ENCODE results near the gene PLEKHG4.

PLEKHG4 gene

GRCh38 chr16:67265834-67266233, 13.5 kb upstream of the PLEKHG4 start:
- no peak for DNase-seq

DNA sequence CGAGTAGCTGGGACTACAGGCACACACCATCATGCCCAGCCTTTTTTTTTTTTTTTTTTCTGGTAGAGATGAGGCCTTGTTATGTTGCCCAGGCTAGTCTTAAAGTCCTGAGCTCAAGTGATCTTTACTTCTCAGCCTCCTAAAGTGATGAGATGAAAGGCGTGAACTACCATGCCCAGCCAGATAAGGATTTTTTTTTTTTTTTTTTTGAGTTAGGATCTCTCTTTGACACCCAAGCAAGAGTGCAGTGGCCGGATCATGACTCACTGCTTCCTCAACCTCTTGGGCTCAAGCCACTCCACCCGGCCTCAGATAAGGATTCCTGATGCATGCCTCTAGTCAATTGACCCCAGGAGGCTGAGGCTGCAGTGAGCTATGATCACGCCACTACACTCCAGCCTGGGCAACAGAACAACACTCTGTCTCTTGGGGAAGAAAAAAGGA, 11.2 kb upstream of the PLEKHG4 start:
- DNase-seq = no peak

- DNase-seq = no peak
These were observed 9.6 kb upstream of the PLEKHG4 start for GRCh38 chr16:67269766-67270165.

- DNase-seq = no peak
These were observed 8.4 kb upstream of the PLEKHG4 start for GRCh38 chr16:67270931-67271338.

DNA sequence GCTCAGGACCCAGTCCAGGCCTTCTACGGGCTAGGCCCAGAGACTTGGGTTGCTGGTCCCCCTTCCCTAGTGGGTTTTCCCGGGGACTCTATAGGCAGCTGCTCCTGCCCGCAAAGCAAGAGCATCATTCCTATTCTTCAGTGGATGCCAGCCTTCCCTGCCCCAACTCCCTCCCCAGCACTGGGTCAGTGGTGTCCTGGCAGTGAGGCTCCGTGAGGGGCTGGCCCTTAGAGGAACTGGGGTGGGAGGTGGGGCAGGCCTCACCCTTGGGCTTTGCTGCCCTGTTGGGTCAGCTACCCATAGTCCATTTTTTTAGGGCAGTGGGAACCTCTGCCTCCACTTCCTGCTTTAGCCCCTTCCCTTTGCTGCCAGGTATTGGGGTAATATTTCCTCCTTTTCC, 7.9 kb upstream of the PLEKHG4 start:
- DNase-seq = no peak

DNA sequence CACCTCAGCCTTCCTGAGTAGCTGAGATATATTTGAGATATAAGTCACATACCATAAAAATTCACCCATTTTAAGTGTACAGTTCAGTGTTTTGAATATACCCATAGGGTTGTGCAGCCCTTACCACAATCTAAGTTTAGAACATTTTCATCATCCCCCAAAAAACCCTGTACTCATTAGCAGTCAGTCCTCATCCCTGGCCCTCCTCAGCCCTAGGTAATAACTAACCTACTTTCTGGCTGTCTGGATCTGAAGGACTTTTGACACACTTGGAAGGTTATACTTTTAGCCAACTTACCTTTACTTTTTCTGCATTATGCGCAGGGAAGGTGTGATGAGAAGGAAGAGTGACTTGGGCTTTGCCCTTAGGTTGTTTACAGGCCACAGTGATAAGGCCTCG, 4.0 kb upstream of the PLEKHG4 start:
- DNase-seq = no peak

DNA sequence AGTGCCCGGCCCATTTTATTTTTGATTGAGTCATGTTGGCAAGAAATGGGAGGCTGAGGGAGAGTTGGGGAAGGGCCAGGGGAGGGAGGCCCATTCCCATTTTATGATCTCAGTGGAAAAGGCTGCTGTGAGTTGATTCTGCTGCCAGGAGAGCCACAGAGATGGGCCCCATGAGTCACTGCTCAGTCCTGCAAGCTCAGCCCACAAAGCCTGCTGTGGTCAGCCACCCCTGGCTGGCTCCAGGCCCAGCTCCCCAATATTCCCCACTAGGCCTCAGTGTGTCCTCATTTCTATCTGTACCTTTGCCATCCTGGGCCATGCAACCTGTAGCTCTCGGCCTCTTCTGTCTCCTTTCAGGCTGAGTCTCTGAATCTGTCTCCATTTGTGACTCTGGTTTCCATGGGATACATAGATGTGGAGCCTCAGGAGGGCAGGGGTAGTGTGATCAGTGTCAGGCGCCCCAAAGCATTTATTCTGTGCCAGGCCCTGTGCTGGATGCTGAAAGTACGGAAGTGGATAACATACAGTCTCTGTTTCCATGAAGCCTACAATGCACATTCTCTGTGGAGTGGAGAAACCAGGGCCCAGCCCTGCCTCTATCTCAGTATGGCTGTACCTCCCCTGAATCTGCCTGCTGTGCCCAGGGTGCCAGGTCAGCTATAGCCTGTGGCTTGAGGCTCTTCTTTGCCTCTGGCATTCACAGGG, 1.9 kb upstream of the PLEKHG4 start:
- DNase-seq = peak in 1 of 2 donors; percentile 15

DNA sequence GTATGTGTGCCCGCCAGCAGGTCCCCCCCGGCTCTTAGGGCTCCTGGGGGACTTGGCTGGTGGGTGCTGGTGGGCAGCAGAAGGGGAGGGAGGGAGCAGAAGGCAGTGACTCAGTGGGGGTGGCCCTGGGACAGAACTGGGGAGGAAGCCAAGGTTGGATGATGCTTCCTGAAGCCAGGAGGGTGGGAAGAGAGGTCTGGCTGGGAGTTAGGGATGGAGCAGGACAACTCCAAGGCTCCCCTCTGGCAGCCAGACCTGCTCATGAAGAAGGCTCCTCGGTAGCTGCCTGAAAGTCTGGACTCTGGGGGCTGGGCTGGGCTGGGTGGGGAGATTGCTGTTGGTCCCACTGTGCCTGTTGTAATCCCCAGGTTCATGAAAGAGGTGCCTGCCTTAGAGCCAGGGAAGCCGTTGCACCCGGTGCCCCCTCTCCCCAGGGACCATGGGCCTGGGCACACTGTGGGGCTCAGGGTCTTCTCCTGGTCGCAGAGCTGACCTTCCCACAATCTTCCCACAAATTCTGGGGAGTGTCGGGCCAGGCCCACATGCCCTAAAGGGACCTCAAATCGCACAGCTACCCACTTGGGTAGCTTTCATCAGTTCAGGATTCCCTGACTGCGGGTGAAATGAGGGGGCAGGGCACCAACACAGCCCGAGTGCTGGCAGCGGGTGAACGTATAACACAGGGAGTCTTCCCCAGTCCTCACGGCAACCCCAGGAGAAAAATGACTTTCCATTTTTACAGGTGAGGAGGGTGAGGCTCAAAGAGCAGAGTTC, 1.1 kb upstream of the PLEKHG4 start:
- DNase-seq = no peak

- peak; percentile 48 for DNase-seq
These were observed 498 bp upstream of the PLEKHG4 start for GRCh38 chr16:67278773-67279295.

GRCh38 chr16:67280090-67281015, 1.0 kb downstream of the PLEKHG4 start:
- DNase-seq = no peak

- no peak for DNase-seq
These were observed 2.5 kb downstream of the PLEKHG4 start for GRCh38 chr16:67281536-67282446.

DNA sequence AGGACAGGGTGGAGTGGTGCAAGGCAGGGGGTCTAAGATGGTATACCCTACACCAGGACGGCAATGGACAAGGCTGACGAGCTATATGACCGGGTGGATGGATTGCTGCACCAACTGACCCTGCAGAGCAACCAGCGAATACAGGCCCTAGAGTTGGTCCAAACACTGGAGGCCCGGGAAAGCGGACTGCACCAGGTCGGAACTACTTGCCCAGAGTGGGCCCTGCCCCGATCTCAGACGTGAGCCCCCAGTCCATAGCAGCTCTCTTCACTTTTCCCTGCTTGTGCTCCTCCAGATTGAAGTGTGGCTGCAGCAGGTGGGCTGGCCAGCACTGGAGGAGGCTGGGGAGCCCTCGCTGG, 3.1 kb downstream of the PLEKHG4 start:
- DNase-seq = no peak

DNA sequence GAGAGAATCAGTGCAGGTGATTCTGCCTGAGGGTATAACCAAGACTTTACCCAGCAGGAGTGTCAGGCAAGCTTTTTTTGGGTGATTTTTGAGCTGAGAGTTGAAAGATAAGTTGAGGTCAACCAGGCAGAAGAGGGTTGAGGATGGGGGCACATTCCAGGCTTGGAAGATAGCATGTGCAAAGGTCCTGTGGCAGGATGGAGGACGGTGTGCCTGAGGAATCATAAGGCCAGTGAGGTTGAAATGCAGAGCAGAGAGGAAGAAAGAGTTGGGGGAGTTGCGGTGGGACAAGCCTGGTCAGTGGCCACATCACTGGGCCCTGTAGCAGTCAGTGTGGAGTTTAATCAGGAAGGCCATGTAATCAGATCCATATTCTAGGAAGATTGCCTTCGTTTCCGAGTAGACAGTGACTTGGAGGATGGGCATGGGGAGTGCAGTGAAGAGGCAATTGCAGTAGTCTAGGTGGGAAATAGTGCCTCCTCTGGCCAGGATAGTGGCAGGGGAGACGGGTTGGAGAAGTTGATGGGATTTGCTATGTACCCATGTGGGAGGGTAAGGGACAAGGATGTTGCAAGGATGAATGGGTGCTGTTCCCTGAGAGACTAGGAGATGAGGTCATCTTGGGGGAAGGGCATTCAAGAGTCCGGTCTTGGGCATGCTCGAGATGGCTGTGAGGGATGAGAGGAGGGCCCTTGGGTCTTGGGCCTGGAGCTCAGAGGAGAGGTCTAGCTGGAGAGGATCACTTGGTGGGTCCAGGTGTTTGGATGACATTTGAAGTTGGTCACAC, 3.9 kb downstream of the PLEKHG4 start:
- DNase-seq = no peak

GRCh38 chr16:67283826-67284555, 4.7 kb downstream of the PLEKHG4 start:
- DNase-seq = no peak

- DNase-seq = no peak
These were observed 5.6 kb downstream of the PLEKHG4 start for GRCh38 chr16:67284699-67285646.

DNA sequence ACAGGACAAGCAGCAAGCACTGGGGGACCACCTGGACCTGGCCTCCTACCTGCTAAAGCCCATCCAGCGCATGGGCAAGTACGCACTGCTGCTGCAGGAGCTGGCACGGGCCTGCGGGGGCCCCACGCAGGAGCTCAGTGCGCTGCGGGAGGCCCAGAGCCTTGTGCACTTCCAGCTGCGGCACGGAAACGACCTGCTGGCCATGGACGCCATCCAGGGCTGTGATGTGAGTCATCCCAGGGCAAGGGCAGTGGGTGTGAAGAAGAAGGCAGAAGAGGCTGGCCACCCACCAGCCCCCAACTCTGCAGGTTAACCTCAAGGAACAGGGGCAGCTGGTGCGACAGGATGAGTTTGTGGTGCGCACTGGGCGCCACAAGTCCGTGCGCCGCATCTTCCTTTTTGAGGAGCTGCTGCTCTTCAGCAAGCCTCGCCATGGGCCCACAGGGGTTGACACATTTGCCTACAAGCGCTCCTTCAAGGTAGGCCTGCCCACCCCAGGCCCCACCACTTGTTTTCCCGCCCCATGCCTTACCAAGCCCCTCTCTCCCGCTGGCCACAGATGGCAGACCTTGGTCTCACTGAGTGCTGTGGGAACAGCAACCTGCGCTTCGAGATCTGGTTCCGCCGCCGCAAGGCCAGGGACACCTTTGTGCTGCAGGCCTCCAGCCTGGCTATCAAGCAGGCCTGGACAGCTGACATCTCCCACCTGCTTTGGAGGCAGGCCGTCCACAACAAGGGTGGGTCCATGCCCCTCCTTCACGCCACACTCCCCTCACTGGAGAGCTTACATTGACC, 7.3 kb downstream of the PLEKHG4 start:
- no peak for DNase-seq

DNA sequence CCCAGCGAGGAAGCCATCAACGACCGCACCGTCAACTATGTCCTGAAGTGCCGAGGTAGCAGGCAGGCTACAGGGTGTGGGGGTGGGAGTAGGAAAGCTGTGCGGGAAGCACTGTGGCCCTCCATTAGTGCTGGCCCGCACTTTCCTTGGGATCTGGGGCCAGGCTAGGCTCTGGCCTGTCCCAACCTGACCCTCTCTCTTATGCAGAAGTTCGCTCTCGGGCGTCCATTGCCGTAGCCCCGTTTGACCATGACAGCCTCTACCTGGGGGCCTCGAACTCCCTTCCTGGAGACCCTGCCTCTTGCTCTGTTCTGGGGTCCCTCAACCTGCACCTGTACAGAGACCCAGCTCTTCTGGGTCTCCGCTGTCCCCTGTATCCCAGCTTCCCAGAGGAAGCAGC, 8.6 kb downstream of the PLEKHG4 start:
- no peak for DNase-seq

- DNase-seq = no peak
These were observed 12.1 kb downstream of the PLEKHG4 start for GRCh38 chr16:67291461-67291860.

Measured in stimulated activated CD4-positive, alpha-beta T cell treated with anti-CD3 and anti-CD28 coated beads, Interleukin-2, amount 100 ng/mL, for 48 hours (primary cell).